Measurements from ENCODE around the gene SH2D5.

SH2D5 gene

DNA sequence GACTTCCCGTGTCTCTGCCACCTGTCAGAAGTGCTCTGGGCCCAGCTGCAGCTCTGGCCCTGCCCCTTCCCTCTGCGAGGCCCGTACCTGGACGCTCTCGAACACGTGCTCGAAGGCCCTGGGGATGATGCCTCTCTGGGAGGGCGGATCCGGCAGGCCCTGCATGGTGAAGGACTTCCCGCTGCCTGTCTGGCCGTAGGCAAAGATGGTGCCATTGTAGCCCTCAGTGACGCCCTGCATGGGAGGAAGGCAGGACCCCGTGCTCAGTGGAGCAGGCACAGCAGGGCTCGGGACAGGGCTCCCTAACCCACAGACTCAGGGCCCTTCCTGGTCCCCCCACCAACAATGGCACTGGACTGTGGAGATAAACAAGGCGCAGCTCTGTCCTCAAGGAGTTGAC is 17.1 kb downstream of the SH2D5 start:
- TF ChIP-seq GABPA (IDR thresholded peaks at IDR 0.05; ENCODE audit: low read depth) (no peak), POLR2AphosphoS5 (IDR thresholded peaks at IDR 0.05; ENCODE audit: low read depth) (no peak), REST (IDR thresholded peaks at IDR 0.05; ENCODE audit: insufficient replicate concordance, low read depth) (no peak), SPI1 (IDR thresholded peaks at IDR 0.05; ENCODE audit: borderline replicate concordance, low read depth) (no peak)
- TF ChIP-seq, protein P1, sequence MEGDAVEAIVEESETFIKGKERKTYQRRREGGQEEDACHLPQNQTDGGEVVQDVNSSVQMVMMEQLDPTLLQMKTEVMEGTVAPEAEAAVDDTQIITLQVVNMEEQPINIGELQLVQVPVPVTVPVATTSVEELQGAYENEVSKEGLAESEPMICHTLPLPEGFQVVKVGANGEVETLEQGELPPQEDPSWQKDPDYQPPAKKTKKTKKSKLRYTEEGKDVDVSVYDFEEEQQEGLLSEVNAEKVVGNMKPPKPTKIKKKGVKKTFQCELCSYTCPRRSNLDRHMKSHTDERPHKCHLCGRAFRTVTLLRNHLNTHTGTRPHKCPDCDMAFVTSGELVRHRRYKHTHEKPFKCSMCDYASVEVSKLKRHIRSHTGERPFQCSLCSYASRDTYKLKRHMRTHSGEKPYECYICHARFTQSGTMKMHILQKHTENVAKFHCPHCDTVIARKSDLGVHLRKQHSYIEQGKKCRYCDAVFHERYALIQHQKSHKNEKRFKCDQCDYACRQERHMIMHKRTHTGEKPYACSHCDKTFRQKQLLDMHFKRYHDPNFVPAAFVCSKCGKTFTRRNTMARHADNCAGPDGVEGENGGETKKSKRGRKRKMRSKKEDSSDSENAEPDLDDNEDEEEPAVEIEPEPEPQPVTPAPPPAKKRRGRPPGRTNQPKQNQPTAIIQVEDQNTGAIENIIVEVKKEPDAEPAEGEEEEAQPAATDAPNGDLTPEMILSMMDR (IDR thresholded peaks at IDR 0.05; ENCODE audit: insufficient read depth, low read length), result no peak
- Histone ChIP-seq H3K27ac (replicated peaks) (no peak overlapping the region), H3K4me3 (replicated peaks; ENCODE audit: insufficient read depth, low read length) (no peak overlapping the region), H3K27me3 (ENCODE audit: insufficient read depth, poor library complexity, severe bottlenecking) (peaks cover 16% of the 10 kb centered on the region)
- no peak for DNase-seq (ENCODE audit: low read depth in 1 of 2, low spot score in 1 of 2)

- no peak overlapping the region for H3K4me3 ChIP-seq (replicated peaks; ENCODE audit: insufficient read depth, low read length)
- H3K27me3 ChIP-seq (ENCODE audit: insufficient read depth, poor library complexity, severe bottlenecking), result peaks cover 8% of the 10 kb centered on the region
- no peak for DNase-seq (ENCODE audit: low read depth in 1 of 2, low spot score in 1 of 2)
- no peak overlapping the region for H3K27ac ChIP-seq (replicated peaks)
- TF ChIP-seq, protein P1 (IDR thresholded peaks at IDR 0.05; ENCODE audit: insufficient read depth, low read length), result no peak
- TF ChIP-seq SPI1 (IDR thresholded peaks at IDR 0.05; ENCODE audit: borderline replicate concordance, low read depth) (no peak), REST (IDR thresholded peaks at IDR 0.05; ENCODE audit: insufficient replicate concordance, low read depth) (no peak), GABPA (IDR thresholded peaks at IDR 0.05; ENCODE audit: low read depth) (no peak), POLR2AphosphoS5 (IDR thresholded peaks at IDR 0.05; ENCODE audit: low read depth) (no peak)
These were observed 19.1 kb downstream of the SH2D5 start for GRCh38 chr1:20713440-20713839.

GRCh38 chr1:20712215-20712577 is 20.3 kb downstream of the SH2D5 start:
- Histone ChIP-seq H3K27ac (replicated peaks) (no peak overlapping the region), H3K4me3 (replicated peaks; ENCODE audit: insufficient read depth, low read length) (no peak overlapping the region), H3K27me3 (ENCODE audit: insufficient read depth, poor library complexity, severe bottlenecking) (peaks cover 3% of the 10 kb centered on the region)
- no peak for DNase-seq (ENCODE audit: low read depth in 1 of 2, low spot score in 1 of 2)
- TF ChIP-seq POLR2AphosphoS5 (IDR thresholded peaks at IDR 0.05; ENCODE audit: low read depth) (no peak), REST (IDR thresholded peaks at IDR 0.05; ENCODE audit: insufficient replicate concordance, low read depth) (no peak), GABPA (IDR thresholded peaks at IDR 0.05; ENCODE audit: low read depth) (no peak), SPI1 (IDR thresholded peaks at IDR 0.05; ENCODE audit: borderline replicate concordance, low read depth) (no peak)
- TF ChIP-seq, protein P1 (IDR thresholded peaks at IDR 0.05; ENCODE audit: insufficient read depth, low read length), result no peak
